Daoy (cell line): Measurements from ENCODE around the gene SGMS1. TPM values are rescaled to one million over a fixed set of nuclear protein-coding genes. Genes with fewer than 3 reads are reported as not detected.
"Not testable (repeated sequence)": the region's sequence is repeated elsewhere in the genome, so short reads cannot be mapped to it uniquely, and the experiment has no call there.

Experiments used
- DNase-seq: peaks from one replicate; pipeline ENCODE4 v3.0.0-alpha.2; 2015; ENCODE audit warnings: low read depth
- total RNA-seq: library from RNA; depleted of rRNA; stranded (reverse); fragments of >200 nt; shearing (Covaris generic); gene quantifications from 2 replicates; pipeline ENCODE4 v1.2.3, GENCODE V29; 2014

Gene SGMS1
- total RNA-seq, 1 experiment from 2014 or later, result 13.5 TPM

DNA sequence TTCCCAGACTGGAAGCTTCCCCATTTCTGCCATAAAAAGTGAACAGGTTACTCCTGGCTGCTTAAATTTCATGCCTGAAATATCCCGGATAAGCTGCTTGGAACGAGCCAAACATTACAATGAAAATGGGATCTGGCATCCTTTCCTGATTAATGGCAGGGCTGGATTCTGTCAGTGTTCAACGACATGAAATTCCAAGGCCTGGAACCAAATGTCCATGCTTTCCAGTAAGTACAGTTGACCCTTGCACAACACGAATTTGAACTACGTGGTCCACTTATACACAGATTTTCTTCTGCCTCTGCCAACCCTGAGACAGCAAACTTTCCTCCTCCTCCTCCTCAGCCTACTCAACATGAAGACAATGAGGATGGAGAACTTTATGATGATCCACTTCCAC is 65.4 kb downstream of the SGMS1 start:
- DNase-seq, result no peak

DNA sequence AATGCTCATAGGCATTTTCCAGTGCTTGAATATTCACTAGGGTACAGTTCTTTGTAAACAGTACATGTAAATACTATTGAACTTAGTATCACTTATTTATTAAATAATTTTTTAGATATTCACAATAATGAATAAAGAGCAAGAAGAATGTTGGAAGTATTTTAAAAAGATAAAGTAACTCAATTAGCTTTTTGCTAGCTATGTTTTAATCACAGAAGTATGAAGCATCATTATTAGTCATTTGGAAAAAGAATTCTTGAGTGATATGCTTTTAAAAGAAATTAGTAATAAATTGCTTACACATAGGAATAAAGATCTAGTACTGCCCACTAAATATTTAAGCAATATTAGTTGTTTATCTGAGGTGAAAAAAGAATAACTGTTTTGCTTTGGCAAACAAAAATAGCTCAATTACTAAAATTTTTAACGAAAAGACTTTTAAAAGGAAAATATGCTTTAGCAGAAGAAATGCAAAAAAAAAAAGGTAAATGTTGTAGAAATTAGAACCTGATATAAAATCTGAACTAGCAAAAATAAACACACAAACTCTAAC is 66.5 kb downstream of the SGMS1 start:
- DNase-seq, result no peak

- DNase-seq, result no peak
Measured at GRCh38 chr10:50556237-50557120, 67.3 kb downstream of the SGMS1 start.

DNA sequence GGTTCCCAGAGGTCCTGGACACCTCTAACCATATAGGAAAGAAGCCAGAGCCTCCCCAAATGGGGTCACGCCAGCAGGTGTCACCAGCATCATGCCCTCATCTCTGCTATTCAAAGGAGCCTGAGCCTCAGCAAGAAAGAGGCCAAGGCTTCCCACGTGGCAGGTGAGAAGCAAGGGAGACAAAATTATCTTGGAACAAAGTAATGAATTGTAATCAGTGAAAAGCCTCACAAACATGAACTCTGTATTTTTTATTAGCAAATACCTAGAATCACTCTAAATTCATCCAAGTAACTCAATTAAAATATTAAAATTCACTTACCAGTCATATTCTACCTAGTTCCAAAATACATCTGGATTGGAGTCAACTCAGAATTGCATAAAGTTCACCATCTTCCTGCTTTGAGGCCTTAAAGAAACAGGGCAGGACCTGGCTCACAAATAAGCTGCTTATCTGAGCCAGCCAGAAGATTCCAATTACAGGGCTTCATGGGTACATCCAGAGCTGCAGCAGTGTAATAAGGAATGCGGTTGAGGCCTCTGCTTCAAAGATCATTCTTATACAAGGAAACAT is 68.7 kb downstream of the SGMS1 start:
- no peak for DNase-seq

- no peak for DNase-seq
Measured at GRCh38 chr10:50554376-50554994, 69.3 kb downstream of the SGMS1 start.

GRCh38 chr10:50552771-50553535 is 70.8 kb downstream of the SGMS1 start:
- peak; percentile 26 for DNase-seq

- no peak for DNase-seq
Measured at GRCh38 chr10:50552308-50552707, 71.4 kb downstream of the SGMS1 start.

GRCh38 chr10:50551894-50552293 is 71.9 kb downstream of the SGMS1 start:
- DNase-seq, result no peak

- no peak for DNase-seq
Measured at GRCh38 chr10:50550291-50550839, 73.4 kb downstream of the SGMS1 start.

GRCh38 chr10:50549186-50549585 is 74.6 kb downstream of the SGMS1 start:
- not testable (repeated sequence) for DNase-seq

DNA sequence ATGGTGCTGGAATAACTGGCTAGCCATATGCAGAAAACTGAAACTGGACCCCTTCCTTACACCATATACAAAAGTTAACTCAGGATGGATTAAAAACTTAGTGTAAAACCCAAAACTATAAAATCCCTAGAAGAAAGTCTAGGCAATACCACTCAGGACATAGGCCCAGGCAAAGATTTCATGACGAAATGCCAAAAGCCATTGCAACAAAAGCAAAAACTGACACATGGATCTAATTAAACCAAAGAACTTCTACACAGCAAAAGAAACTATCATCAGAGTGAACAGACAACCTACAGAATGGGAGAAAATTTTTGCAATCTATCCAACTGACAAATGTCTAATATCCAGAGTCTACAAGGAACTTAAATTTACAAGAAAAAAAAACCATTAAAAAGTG is 75.3 kb downstream of the SGMS1 start:
- DNase-seq, result not testable (repeated sequence)

DNA sequence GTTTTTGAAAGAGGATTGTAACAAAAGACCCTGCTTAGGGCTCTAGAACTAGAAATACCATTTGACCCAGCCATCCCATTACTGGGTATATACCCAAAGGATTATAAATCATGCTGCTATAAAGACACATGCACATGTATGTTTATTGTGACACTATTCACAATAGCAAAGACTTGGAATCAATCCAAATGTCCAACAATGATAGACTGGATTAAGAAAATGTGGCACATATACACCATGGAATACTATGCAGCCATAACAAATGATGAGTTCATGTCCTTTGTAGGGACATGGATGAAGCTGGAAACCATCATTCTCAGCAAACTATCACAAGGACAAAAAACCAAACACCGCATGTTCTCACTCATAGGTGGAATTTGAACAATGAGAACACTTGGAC is 77.5 kb downstream of the SGMS1 start:
- DNase-seq, result not testable (repeated sequence)

DNA sequence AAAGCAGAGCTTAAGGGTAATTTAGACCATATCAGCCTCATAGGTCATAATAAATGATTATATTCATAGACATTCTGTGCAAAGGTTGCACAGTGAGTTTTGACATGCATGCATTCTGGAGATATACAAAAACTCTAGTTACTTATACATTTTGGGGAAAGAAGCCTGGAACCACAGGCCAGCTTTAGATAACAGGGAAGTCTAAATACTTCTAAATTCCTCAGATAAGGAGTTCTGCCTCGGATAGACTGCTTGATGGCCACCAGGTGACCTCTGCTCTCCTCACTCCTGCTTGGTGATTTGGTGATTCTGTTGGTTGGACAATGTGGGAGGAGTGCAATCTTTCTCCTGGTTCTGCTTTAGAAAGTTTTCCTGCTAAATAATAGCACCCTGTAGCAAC is 77.9 kb downstream of the SGMS1 start:
- DNase-seq, result no peak

GRCh38 chr10:50544857-50545429 is 78.8 kb downstream of the SGMS1 start:
- DNase-seq, result no peak

GRCh38 chr10:50544095-50544856 is 79.5 kb downstream of the SGMS1 start:
- no peak for DNase-seq

GRCh38 chr10:50542871-50543270 is 80.9 kb downstream of the SGMS1 start:
- no peak for DNase-seq

- DNase-seq, result no peak
Measured at GRCh38 chr10:50541921-50542320, 81.8 kb downstream of the SGMS1 start.

DNA sequence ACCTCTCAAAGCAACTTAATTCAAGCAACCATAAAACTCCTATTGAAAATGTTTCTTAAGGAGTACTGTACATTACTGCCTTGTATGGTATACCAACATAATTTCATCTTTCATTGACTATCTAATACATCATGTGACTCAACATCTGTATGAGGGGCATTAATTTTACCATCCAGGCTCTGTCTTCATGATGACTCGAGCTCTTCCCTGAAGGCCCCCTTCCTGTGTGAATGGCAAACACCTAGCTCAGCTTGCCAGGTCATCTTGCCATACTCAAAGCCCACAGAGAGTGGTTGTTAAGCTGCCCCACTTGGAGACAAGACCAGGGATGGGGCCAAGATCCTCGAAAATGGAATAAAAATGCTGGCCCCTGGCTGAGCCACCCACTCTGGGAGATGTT is 82.4 kb downstream of the SGMS1 start:
- no peak for DNase-seq

DNA sequence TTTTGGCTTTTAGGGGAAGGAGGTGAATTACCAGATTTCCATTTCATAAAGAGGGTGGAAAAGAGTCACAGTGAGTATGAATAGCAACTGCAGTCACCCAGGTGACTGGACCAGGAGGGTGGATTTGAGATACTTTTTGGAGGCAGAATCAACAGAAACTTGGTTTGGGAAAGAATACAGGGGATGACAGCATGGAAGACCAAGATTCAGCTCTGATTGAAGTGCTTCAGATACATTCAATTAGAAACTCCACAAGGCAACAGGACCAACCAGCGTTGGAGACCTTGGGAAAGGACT is 83.0 kb downstream of the SGMS1 start:
- DNase-seq, result no peak

- peak; percentile 9 for DNase-seq
Measured at GRCh38 chr10:50540069-50540825, 83.5 kb downstream of the SGMS1 start.
